SU-DHL-6 (cell line): ENCODE measurements around the gene PARP8.
A peak's percentile ranks its signal among the peaks of the same experiment; 100 is the strongest.
"Not testable (repeated sequence)": the region's sequence is repeated elsewhere in the genome, so short reads cannot be mapped to it uniquely, and the experiment has no call there.

Experiments used
- H2AFZ ChIP-seq: fragments of 200-600 bp; sonication (generic); 2 replicates; pipeline ENCODE4 v1.6.1; 2014; ENCODE audit warnings: low read depth, mild to moderate bottlenecking, moderate library complexity, mixed read lengths, antibody characterized with exemption, low read length; ENCODE audit not compliant: severe bottlenecking
- H3F3A ChIP-seq: fragments of 200-600 bp; shearing (Covaris generic); 2 replicates; pipeline ENCODE4 v1.6.0; 2016; ENCODE audit warnings: antibody characterized with exemption, mild to moderate bottlenecking; ENCODE audit not compliant: insufficient read depth
- H3K27ac ChIP-seq: fragments of 200-600 bp; sonication (generic); 2 replicates; pipeline ENCODE4 v1.5.1; 2016; ENCODE audit warnings: low read depth, mild to moderate bottlenecking, low read length, moderate library complexity, mixed read lengths
- H3K27me3 ChIP-seq: fragments of 200-600 bp; sonication (generic), shearing (Covaris generic); 2 replicates; pipeline ENCODE4 v1.6.0; 2014; ENCODE audit warnings: mild to moderate bottlenecking, low read length
- H3K36me3 ChIP-seq: fragments of 200-600 bp; sonication (generic); 2 replicates; pipeline ENCODE4 v1.6.1; 2014; ENCODE audit warnings: mild to moderate bottlenecking, low read length, mixed read lengths
- H3K4me2 ChIP-seq: fragments of 300-600, 200-600 bp; shearing (Covaris generic), sonication (generic); 2 replicates; pipeline ENCODE4 v1.6.0; 2014; ENCODE audit warnings: low read length, low read depth, mild to moderate bottlenecking; ENCODE audit not compliant: poor library complexity, severe bottlenecking
- H3K4me3 ChIP-seq: fragments of 200-600 bp; sonication (generic); 2 replicates; pipeline ENCODE4 v1.5.1; 2014; ENCODE audit warnings: antibody characterized with exemption, low read length, mild to moderate bottlenecking, mixed read lengths; ENCODE audit not compliant: insufficient read depth, poor library complexity, severe bottlenecking
- H3K79me2 ChIP-seq: fragments of 200-600 bp; sonication (generic); 2 replicates; pipeline ENCODE4 v1.6.1; 2014; ENCODE audit warnings: mild to moderate bottlenecking, low read length, moderate library complexity; ENCODE audit not compliant: insufficient read depth
- H3K9ac ChIP-seq: fragments of 200-600 bp; sonication (generic); 2 replicates; pipeline ENCODE4 v1.7.0; 2014; ENCODE audit warnings: mild to moderate bottlenecking, low read length
- H3K9me2 ChIP-seq: fragments of 200-600 bp; sonication (generic); replicated peaks from 2 replicates; pipeline ENCODE4 v1.6.1; 2014; ENCODE audit warnings: low read length; ENCODE audit not compliant: insufficient read depth
- H3K9me3 ChIP-seq: fragments of 200-600 bp; sonication (generic); 2 replicates; pipeline ENCODE4 v1.6.1; 2014; ENCODE audit warnings: low read length, mixed read lengths; ENCODE audit not compliant: insufficient read depth
- H4K20me1 ChIP-seq: fragments of 200-600 bp; sonication (generic); 2 replicates; pipeline ENCODE4 v1.6.1; 2014; ENCODE audit warnings: low read depth, mild to moderate bottlenecking, antibody characterized with exemption, low read length, moderate library complexity, mixed read lengths
- EZH2phosphoT487 ChIP-seq: fragments of 200-600 bp; sonication (generic), shearing (Covaris generic); conservative IDR thresholded peaks from 2 replicates; pipeline ENCODE4 v1.6.1; 2018; ENCODE audit warnings: mild to moderate bottlenecking, antibody characterized with exemption, low read length, moderate library complexity, mixed read lengths
- TF ChIP-seq, protein P1 (sequence below): fragments of 200-600 bp; sonication (generic); IDR thresholded peaks from one replicate; pipeline ENCODE4 v1.5.1; 2017; ENCODE audit warnings: antibody characterized with exemption, mild to moderate bottlenecking, low read length, moderate library complexity; ENCODE audit not compliant: insufficient read depth, poor library complexity, severe bottlenecking

PARP8 gene

DNA sequence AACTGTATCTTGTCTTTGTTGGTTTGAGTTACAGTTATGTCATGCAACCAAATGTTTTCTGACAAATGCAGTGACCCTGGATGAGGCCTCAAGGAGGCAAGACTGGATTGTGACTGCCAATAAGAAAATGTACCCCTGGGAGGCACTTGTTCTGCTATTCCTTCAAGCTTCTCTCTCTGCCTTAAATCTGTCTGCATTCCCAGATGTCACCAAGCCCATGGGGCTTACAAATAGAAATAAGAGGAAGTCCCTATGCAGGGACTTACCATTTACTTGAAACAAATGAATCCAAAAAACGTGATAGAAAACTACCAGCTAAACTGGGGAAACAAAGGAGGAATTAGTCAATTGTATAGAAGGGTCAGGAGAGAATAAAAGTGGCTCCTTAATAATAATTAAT is 8.2 kb upstream of the PARP8 start:
- TF ChIP-seq EZH2phosphoT487: no peak
- TF ChIP-seq, protein P1, sequence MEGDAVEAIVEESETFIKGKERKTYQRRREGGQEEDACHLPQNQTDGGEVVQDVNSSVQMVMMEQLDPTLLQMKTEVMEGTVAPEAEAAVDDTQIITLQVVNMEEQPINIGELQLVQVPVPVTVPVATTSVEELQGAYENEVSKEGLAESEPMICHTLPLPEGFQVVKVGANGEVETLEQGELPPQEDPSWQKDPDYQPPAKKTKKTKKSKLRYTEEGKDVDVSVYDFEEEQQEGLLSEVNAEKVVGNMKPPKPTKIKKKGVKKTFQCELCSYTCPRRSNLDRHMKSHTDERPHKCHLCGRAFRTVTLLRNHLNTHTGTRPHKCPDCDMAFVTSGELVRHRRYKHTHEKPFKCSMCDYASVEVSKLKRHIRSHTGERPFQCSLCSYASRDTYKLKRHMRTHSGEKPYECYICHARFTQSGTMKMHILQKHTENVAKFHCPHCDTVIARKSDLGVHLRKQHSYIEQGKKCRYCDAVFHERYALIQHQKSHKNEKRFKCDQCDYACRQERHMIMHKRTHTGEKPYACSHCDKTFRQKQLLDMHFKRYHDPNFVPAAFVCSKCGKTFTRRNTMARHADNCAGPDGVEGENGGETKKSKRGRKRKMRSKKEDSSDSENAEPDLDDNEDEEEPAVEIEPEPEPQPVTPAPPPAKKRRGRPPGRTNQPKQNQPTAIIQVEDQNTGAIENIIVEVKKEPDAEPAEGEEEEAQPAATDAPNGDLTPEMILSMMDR: no peak
- H3K9me3 ChIP-seq: no peaks in the 10 kb centered on the region

DNA sequence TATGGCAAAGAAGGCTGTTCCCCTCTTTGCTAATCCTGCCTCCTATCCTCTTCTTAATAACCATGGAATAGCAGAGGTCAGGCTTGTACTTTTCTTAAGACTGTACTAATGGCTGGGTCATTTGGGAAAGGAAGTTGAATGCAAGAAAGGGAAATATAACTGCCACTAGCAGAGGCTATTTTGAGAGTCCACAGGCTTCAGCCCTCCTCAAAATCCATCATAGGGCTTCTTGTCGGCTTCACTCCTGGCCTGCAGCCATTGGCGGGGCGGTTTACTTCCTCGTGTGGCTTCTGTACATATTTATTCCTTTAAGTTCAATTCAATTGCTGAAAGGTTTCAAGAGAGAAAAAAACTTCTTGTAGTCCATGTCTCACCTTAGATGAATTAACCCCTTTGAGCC is 2.8 kb upstream of the PARP8 start:
- no peak overlapping the region for H3K9ac ChIP-seq
- H2AFZ ChIP-seq: no peak overlapping the region
- H3F3A ChIP-seq: peaks cover 22% of the 10 kb centered on the region
- peaks cover 5% of the 10 kb centered on the region; the same call in 1 of the 2 replicates for H3K79me2 ChIP-seq
- H3K27me3 ChIP-seq: no peaks in the 10 kb centered on the region
- TF ChIP-seq, protein P1: no peak
- TF ChIP-seq EZH2phosphoT487: no peak
- no peaks in the 10 kb centered on the region for H3K9me2 ChIP-seq
- no peak overlapping the region for H3K4me2 ChIP-seq
- H3K36me3 ChIP-seq: no peaks in the 10 kb centered on the region
- no peak overlapping the region for H3K27ac ChIP-seq
- no peaks in the 10 kb centered on the region for H4K20me1 ChIP-seq
- no peaks in the 10 kb centered on the region for H3K9me3 ChIP-seq
- H3K4me3 ChIP-seq: no peak overlapping the region

More for the DNA sequence above, 8.2 kb upstream of the PARP8 start:
- H3K9ac ChIP-seq: no peak overlapping the region
- H3K9me2 ChIP-seq: no peaks in the 10 kb centered on the region
- no peaks in the 10 kb centered on the region for H4K20me1 ChIP-seq
- no peaks in the 10 kb centered on the region for H3K36me3 ChIP-seq
- H3K79me2 ChIP-seq: no peaks in the 10 kb centered on the region
- H3F3A ChIP-seq: no peaks in the 10 kb centered on the region
- H3K27ac ChIP-seq: no peak overlapping the region
- no peak overlapping the region for H3K4me2 ChIP-seq
- no peak overlapping the region for H3K4me3 ChIP-seq
- H3K27me3 ChIP-seq: no peaks in the 10 kb centered on the region
- H2AFZ ChIP-seq: no peak overlapping the region

DNA sequence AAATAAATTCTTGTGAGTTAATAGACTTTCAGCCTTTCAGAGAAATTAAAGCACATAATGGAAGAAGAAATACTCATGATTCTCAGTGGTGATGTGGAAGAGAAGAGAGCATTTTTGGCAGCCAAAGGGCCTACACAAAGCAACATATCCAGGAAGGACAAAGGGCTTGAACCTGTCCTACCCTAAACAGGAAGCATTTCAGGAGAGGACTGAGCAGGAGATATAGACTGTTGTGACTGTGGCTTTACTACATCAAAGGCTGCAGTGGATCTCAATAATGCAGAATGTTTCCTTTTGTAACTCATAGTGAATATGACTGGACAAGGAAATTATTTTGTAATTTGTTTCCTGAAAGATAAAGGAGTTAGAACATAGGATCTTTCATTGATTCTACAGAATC is 1.3 kb upstream of the PARP8 start:
- Histone ChIP-seq H3K27ac (no peak overlapping the region; the same call in 1 of the 2 replicates), H3K9ac (no peak overlapping the region), H3K9me2 (no peaks in the 10 kb centered on the region), H4K20me1 (no peaks in the 10 kb centered on the region), H3K9me3 (no peaks in the 10 kb centered on the region), H2AFZ (no peak overlapping the region), H3F3A (peaks cover 22% of the 10 kb centered on the region), H3K79me2 (peaks cover 13% of the 10 kb centered on the region; the same call in 1 of the 2 replicates), H3K4me2 (no peak overlapping the region), H3K36me3 (no peaks in the 10 kb centered on the region), H3K4me3 (no peak overlapping the region), H3K27me3 (no peaks in the 10 kb centered on the region)
- TF ChIP-seq, protein P1: no peak
- no peak for TF ChIP-seq EZH2phosphoT487

DNA sequence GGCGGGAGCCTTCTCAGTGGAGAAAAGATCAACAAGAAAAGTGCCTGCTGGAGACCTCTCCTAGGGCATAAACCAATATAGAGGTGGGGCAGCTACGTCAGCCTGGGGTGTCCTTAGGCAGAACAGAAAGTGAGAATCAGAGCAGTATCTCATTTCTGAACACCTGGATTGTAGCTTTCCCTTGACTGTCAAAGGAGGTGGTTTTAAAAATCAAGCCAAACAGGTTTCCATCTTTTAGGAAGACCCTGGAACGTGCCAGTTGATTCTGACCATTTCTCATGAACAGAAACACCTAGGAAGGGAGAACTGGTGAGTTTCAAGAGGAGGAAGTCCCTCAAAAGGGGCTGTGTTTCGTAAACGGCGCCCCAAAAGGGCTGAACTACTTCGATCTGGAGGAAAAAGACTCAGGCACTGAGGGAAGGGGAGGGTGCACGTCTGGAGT is 655 bp upstream of the PARP8 start:
- H3K9ac ChIP-seq: peak overlapping the region; percentile 93
- H3K79me2 ChIP-seq: peaks cover 13% of the 10 kb centered on the region; the same call in 1 of the 2 replicates
- not testable (repeated sequence) for H3K9me3 ChIP-seq, H3K27me3 ChIP-seq, H4K20me1 ChIP-seq, H3K36me3 ChIP-seq, H3K27ac ChIP-seq, H3K9me2 ChIP-seq
- H3F3A ChIP-seq: peaks cover 22% of the 10 kb centered on the region
- H2AFZ ChIP-seq: peak overlapping the region; percentile 78
- peak overlapping the region; percentile 70 for H3K4me2 ChIP-seq
- H3K4me3 ChIP-seq: peak overlapping the region; percentile 98
